GM12874 (cell line): ENCODE results near the gene TSPAN7.

Source experiments
- TF ChIP-seq, protein P1 (sequence below): IDR thresholded peaks from 2 replicates; pipeline ENCODE4 v1.5.1; 2011; ENCODE audit warnings: low read depth, mild to moderate bottlenecking, control low read depth, low read length, moderate library complexity; ENCODE audit not compliant: insufficient read depth

The TSPAN7 gene

GRCh38 chrX:38594434-38594833 is 33.1 kb downstream of the TSPAN7 start:
- TF ChIP-seq, protein P1, sequence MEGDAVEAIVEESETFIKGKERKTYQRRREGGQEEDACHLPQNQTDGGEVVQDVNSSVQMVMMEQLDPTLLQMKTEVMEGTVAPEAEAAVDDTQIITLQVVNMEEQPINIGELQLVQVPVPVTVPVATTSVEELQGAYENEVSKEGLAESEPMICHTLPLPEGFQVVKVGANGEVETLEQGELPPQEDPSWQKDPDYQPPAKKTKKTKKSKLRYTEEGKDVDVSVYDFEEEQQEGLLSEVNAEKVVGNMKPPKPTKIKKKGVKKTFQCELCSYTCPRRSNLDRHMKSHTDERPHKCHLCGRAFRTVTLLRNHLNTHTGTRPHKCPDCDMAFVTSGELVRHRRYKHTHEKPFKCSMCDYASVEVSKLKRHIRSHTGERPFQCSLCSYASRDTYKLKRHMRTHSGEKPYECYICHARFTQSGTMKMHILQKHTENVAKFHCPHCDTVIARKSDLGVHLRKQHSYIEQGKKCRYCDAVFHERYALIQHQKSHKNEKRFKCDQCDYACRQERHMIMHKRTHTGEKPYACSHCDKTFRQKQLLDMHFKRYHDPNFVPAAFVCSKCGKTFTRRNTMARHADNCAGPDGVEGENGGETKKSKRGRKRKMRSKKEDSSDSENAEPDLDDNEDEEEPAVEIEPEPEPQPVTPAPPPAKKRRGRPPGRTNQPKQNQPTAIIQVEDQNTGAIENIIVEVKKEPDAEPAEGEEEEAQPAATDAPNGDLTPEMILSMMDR, result no peak

- TF ChIP-seq, protein P1, result no peak
Observed at GRCh38 chrX:38595801-38596200, 34.5 kb downstream of the TSPAN7 start.

DNA sequence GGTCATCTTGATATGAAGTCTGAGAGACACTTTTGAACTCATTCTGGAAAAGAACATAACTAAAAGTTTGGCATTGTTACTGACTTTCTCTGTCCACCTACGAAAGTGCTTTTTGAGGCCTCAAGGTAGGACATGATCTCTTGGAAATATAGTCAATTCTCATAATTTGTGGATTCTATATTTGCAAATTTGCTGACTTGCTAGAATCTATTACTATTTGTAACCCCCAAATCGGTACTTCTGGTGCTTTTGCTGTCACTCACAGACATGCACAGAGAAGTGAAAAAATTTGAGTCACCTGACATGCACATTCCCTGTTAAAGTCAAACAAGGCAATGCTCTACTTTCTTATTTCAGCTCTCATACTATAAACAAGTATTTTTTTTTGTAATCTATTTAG is 35.6 kb downstream of the TSPAN7 start:
- TF ChIP-seq, protein P1, result no peak

- TF ChIP-seq, protein P1, result no peak
Observed at GRCh38 chrX:38599796-38600755, 38.7 kb downstream of the TSPAN7 start.

- TF ChIP-seq, protein P1, result no peak
Observed at GRCh38 chrX:38601866-38602265, 40.5 kb downstream of the TSPAN7 start.

DNA sequence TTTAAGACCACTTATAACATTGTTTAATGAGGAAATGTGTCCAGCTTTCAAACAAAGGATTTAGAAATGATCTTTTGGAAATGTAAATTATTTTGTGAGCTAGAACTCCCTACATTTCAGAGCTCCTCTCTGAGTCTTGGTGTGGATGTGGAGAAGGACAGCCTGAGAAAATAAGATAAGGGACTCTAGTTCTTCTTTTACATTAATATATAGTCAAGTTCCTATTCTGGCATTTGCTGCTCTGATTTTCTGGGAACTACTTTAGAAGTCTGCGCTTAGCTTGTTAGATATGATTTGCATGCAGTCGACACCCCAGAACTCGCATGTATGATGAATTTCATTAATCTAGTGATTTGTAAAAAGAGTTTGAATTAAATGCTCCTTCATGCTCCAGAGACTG is 45.5 kb downstream of the TSPAN7 start:
- TF ChIP-seq, protein P1, result no peak

DNA sequence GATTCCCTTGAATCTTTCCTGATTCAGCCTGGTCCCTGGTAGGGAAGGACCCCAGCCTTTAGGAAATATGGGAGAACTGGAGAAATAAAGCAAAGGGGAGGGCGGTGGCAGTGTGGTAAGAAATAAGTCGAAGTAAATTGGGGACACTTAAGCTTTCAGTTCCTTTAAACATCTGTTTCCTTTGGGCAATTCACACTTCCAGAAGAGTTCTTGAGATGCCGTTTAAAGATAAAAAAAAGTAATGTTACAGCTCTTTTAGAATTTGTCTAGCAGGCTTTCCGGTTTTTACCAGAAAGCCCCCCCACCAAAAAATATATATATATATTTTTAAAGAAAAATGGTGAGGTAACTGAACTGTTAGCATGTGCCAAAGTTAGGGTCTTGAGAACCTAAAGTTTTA is 46.6 kb downstream of the TSPAN7 start:
- TF ChIP-seq, protein P1, result no peak
